ENCODE measurements around the gene PTPRC.
"Not testable (repeated sequence)": the region's sequence is repeated elsewhere in the genome, so short reads cannot be mapped to it uniquely, and the experiment has no call there.

PTPRC gene

DNA sequence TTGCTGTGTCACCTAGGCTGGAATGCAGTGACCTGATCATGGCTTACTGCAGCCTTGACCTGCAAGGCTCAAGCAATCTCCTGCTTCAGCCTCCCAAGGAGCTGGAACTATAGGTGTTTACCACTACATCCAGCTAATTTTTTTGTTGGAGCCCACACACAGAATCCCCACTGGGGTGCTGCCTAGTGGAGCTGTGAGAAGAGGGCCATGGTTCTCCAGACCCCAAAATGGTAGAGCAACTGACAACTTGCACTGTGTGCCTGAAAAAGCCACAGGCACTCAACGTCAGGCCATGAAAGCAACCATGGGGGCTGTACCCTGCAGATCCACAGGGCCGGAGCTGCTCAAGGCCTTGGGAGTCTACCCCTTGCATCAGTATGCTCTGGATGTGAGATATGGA is 39.1 kb upstream of the PTPRC start (continued):
- no peak for TF ChIP-seq ZNF280C (tag by site-specific recombination; IDR thresholded peaks at IDR 0.05)

- no peak overlapping the region for H3K4me3 ChIP-seq (ENCODE audit: low read depth, low read length)
- no peaks in the 10 kb centered on the region for H3K36me3 ChIP-seq (ENCODE audit: control insufficient read depth in 2 of 2, insufficient read depth in 1 of 2, low read length in 2 of 2)
- ChIA-PET CTCF (interaction anchor here (0.8 kb wide), 1 partner anchor 981 kb away, joined by 3 read pairs; no protein-coding TSS in a partner anchor), POLR2A (no interaction called here)
- no peak for TF ChIP-seq ZNF561 (tag by site-specific recombination; IDR thresholded peaks at IDR 0.05; ENCODE audit: borderline replicate concordance)
- TF ChIP-seq ZNF585B (tag by site-specific recombination; IDR thresholded peaks at IDR 0.05), result peak; percentile 41
- no peak for TF ChIP-seq ZNF596 (tag by site-specific recombination; IDR thresholded peaks at IDR 0.05)
- H3K9me3 ChIP-seq (ENCODE audit: control insufficient read depth, insufficient read depth, low read depth, low read length), result no peaks in the 10 kb centered on the region
- no peaks in the 10 kb centered on the region for H3K4me1 ChIP-seq (ENCODE audit: control insufficient read depth, insufficient read depth, low read length)
- no peak overlapping the region for H3K27ac ChIP-seq (ENCODE audit: extremely low read depth, low read depth, low read length)
Measured at GRCh38 chr1:198600906-198601305, 37.9 kb upstream of the PTPRC start.

- CTCF ChIA-PET, result interaction anchor here (0.8 kb wide), 1 partner anchor 980 kb away, joined by 3 read pairs; no protein-coding TSS in a partner anchor
- H3K36me3 ChIP-seq (ENCODE audit: control insufficient read depth in 2 of 2, insufficient read depth in 1 of 2, low read length in 2 of 2); H3K4me3 ChIP-seq (ENCODE audit: low read depth, low read length); H3K4me1 ChIP-seq (ENCODE audit: control insufficient read depth, insufficient read depth, low read length); H3K9me3 ChIP-seq (ENCODE audit: control insufficient read depth, insufficient read depth, low read depth, low read length); H3K27ac ChIP-seq (ENCODE audit: extremely low read depth, low read depth, low read length); POLR2A ChIA-PET: not testable (repeated sequence)
Measured at GRCh38 chr1:198601310-198601709, 37.5 kb upstream of the PTPRC start.

DNA sequence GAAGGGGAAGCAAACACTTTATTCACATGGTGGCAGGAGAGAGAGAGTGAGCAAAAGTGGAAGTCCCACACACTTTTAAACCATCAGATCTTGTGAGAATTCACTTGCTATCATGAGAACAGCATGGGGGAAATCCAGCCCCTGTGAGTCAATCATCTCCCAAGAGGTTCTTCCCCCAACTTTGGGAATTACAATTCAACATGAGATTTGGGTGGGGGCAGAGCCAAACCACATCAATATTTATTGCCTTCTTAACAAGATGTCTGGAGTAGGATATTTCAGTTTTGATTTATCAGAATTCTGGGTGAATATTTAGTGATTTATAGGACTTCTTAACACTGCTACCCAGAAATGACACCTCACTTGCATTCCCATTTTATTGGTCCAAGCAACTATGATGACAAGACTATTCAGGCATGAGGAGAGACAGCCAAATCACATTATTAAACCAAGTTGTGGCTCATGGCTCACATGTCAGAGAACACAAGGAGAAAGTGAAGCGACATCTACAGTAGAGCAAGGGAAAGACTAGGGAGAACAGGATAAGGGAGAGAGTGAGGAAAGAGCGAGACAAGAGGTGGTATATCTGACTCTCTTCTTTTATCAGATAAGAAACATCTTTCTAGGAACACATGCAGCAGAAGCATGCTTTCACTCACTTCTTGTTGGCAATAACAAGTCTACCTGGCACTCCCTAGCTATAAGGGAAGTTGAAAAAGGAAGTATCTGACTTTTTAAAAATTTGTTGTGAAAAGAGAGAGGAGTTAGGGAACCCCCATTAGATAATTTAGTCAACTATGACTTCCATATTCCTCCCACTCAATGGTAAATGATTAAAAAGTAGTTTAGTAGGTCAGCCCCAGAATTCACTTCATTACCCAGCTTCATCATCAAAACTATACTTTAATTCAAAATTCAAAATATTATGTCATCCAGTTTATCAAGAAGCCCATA is 36.6 kb upstream of the PTPRC start:
- Histone ChIP-seq H3K27ac (ENCODE audit: extremely low read depth, low read depth, low read length) (no peak overlapping the region), H3K4me1 (ENCODE audit: control insufficient read depth, insufficient read depth, low read length) (no peaks in the 10 kb centered on the region)
- POLR2A ChIA-PET, result no interaction called here
- TF ChIP-seq PATZ1 (tag by site-specific recombination; IDR thresholded peaks at IDR 0.05), result no peak
- TF ChIP-seq, protein P1, sequence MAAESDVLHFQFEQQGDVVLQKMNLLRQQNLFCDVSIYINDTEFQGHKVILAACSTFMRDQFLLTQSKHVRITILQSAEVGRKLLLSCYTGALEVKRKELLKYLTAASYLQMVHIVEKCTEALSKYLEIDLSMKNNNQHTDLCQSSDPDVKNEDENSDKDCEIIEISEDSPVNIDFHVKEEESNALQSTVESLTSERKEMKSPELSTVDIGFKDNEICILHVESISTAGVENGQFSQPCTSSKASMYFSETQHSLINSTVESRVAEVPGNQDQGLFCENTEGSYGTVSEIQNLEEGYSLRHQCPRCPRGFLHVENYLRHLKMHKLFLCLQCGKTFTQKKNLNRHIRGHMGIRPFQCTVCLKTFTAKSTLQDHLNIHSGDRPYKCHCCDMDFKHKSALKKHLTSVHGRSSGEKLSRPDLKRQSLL (tag by site-specific recombination; IDR thresholded peaks at IDR 0.05), result no peak
- no peak for TF ChIP-seq ZNF16 (tag by site-specific recombination; IDR thresholded peaks at IDR 0.05; ENCODE audit: low read depth)
- no peak for TF ChIP-seq ZNF518A (tag by site-specific recombination; conservative IDR thresholded peaks at IDR 0.05; ENCODE audit: low read depth)
- TF ChIP-seq ZNF19 (tag by site-specific recombination; IDR thresholded peaks at IDR 0.05; ENCODE audit: low read depth), result no peak
- TF ChIP-seq ZNF223 (tag by site-specific recombination; IDR thresholded peaks at IDR 0.05), result no peak
- TF ChIP-seq ZNF473 (tag by site-specific recombination; IDR thresholded peaks at IDR 0.05), result no peak
- TF ChIP-seq, protein P2, sequence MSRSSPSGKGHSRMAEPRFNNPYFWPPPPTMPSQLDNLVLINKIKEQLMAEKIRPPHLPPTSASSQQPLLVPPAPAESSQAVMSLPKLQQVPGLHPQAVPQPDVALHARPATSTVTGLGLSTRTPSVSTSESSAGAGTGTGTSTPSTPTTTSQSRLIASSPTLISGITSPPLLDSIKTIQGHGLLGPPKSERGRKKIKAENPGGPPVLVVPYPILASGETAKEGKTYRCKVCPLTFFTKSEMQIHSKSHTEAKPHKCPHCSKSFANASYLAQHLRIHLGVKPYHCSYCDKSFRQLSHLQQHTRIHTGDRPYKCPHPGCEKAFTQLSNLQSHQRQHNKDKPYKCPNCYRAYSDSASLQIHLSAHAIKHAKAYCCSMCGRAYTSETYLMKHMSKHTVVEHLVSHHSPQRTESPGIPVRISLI (tag by site-specific recombination; IDR thresholded peaks at IDR 0.05), result no peak
- no peak for TF ChIP-seq ZNF777 (tag by site-specific recombination; IDR thresholded peaks at IDR 0.05; ENCODE audit: borderline replicate concordance)
- TF ChIP-seq ZBTB21 (tag by site-specific recombination; IDR thresholded peaks at IDR 0.05), result no peak
- TF ChIP-seq SETDB1 (IDR thresholded peaks at IDR 0.05; ENCODE audit: insufficient read length, low read length), result no peak
- TF ChIP-seq ZNF701 (tag by site-specific recombination; IDR thresholded peaks at IDR 0.05), result no peak

More for the DNA sequence above, 36.6 kb upstream of the PTPRC start:
- no peaks in the 10 kb centered on the region for H3K36me3 ChIP-seq (ENCODE audit: control insufficient read depth in 2 of 2, insufficient read depth in 1 of 2, low read length in 2 of 2)
- no peaks in the 10 kb centered on the region for H3K9me3 ChIP-seq (ENCODE audit: control insufficient read depth, insufficient read depth, low read depth, low read length)
- CTCF ChIA-PET, result interaction anchor here (0.8 kb wide), 1 partner anchor 979 kb away, joined by 3 read pairs; no protein-coding TSS in a partner anchor
- no peak overlapping the region for H3K4me3 ChIP-seq (ENCODE audit: low read depth, low read length)
